ENCODE measurements around the gene DDIT4. TPM values are rescaled to one million over a fixed set of nuclear protein-coding genes. Genes with fewer than 3 reads are reported as not detected.

DDIT4 gene
- total and polyA plus RNA-seq, 2 of the 8 experiments (the other 6 are each of a cell fraction or from before 2014, with no cell fraction given) = 47.4 to 108 TPM

DNA sequence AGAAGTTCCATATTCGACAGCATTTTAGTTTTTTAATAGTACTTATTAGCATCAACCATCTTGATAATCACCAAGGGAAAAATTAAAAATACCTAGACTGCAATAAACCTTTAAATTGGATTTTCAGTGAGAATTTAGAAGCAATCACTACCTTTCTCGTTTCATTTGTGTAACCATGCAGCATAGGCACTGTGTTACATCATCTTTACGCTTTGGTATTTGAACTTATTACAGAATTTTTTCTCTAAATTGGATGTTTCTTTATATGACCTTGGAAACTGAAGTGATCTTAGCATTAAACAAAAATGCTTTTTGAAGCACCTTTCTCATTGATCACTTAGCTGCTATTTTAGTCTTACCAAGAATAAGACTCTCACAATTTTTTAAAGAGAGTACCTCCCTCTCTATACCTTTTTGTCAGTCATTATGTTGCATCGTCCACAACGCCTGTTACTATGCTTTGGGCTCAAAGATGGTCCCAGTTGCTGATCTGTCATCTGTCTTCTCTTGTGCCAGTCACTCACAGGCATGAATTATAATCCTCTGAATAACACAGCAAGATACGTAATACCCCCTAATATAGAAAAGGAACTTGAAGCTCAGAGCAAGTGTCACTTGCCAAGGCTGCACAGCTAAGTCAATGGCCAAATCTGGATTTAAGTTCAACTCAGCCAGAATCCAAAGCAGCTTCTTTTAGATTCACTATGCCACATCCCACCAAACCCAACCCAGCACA, 38.0 kb upstream of the DDIT4 start (continued):
- TF ChIP-seq, protein P1, sequence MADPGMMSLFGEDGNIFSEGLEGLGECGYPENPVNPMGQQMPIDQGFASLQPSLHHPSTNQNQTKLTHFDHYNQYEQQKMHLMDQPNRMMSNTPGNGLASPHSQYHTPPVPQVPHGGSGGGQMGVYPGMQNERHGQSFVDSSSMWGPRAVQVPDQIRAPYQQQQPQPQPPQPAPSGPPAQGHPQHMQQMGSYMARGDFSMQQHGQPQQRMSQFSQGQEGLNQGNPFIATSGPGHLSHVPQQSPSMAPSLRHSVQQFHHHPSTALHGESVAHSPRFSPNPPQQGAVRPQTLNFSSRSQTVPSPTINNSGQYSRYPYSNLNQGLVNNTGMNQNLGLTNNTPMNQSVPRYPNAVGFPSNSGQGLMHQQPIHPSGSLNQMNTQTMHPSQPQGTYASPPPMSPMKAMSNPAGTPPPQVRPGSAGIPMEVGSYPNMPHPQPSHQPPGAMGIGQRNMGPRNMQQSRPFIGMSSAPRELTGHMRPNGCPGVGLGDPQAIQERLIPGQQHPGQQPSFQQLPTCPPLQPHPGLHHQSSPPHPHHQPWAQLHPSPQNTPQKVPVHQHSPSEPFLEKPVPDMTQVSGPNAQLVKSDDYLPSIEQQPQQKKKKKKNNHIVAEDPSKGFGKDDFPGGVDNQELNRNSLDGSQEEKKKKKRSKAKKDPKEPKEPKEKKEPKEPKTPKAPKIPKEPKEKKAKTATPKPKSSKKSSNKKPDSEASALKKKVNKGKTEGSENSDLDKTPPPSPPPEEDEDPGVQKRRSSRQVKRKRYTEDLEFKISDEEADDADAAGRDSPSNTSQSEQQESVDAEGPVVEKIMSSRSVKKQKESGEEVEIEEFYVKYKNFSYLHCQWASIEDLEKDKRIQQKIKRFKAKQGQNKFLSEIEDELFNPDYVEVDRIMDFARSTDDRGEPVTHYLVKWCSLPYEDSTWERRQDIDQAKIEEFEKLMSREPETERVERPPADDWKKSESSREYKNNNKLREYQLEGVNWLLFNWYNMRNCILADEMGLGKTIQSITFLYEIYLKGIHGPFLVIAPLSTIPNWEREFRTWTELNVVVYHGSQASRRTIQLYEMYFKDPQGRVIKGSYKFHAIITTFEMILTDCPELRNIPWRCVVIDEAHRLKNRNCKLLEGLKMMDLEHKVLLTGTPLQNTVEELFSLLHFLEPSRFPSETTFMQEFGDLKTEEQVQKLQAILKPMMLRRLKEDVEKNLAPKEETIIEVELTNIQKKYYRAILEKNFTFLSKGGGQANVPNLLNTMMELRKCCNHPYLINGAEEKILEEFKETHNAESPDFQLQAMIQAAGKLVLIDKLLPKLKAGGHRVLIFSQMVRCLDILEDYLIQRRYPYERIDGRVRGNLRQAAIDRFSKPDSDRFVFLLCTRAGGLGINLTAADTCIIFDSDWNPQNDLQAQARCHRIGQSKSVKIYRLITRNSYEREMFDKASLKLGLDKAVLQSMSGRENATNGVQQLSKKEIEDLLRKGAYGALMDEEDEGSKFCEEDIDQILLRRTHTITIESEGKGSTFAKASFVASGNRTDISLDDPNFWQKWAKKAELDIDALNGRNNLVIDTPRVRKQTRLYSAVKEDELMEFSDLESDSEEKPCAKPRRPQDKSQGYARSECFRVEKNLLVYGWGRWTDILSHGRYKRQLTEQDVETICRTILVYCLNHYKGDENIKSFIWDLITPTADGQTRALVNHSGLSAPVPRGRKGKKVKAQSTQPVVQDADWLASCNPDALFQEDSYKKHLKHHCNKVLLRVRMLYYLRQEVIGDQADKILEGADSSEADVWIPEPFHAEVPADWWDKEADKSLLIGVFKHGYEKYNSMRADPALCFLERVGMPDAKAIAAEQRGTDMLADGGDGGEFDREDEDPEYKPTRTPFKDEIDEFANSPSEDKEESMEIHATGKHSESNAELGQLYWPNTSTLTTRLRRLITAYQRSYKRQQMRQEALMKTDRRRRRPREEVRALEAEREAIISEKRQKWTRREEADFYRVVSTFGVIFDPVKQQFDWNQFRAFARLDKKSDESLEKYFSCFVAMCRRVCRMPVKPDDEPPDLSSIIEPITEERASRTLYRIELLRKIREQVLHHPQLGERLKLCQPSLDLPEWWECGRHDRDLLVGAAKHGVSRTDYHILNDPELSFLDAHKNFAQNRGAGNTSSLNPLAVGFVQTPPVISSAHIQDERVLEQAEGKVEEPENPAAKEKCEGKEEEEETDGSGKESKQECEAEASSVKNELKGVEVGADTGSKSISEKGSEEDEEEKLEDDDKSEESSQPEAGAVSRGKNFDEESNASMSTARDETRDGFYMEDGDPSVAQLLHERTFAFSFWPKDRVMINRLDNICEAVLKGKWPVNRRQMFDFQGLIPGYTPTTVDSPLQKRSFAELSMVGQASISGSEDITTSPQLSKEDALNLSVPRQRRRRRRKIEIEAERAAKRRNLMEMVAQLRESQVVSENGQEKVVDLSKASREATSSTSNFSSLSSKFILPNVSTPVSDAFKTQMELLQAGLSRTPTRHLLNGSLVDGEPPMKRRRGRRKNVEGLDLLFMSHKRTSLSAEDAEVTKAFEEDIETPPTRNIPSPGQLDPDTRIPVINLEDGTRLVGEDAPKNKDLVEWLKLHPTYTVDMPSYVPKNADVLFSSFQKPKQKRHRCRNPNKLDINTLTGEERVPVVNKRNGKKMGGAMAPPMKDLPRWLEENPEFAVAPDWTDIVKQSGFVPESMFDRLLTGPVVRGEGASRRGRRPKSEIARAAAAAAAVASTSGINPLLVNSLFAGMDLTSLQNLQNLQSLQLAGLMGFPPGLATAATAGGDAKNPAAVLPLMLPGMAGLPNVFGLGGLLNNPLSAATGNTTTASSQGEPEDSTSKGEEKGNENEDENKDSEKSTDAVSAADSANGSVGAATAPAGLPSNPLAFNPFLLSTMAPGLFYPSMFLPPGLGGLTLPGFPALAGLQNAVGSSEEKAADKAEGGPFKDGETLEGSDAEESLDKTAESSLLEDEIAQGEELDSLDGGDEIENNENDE (IDR thresholded peaks at IDR 0.05; ENCODE audit: insufficient replicate concordance, low read length) = no peak
- TF ChIP-seq EP300 (IDR thresholded peaks at IDR 0.05; ENCODE audit: borderline replicate concordance in 1 of 2, low read depth in 2 of 2, low read length in 2 of 2) (no peak), KDM5A (IDR thresholded peaks at IDR 0.05; ENCODE audit: low read length) (no peak), POLR2AphosphoS5 (IDR thresholded peaks at IDR 0.05; ENCODE audit: low read depth, low read length) (no peak), CHD2 (IDR thresholded peaks at IDR 0.05; ENCODE audit: low read length) (no peak), GABPA (IDR thresholded peaks at IDR 0.05; ENCODE audit: borderline replicate concordance, insufficient read depth, low read length) (no peak), ASH2L (IDR thresholded peaks at IDR 0.05; ENCODE audit: low read length) (no peak)
- TF ChIP-seq, protein P2, sequence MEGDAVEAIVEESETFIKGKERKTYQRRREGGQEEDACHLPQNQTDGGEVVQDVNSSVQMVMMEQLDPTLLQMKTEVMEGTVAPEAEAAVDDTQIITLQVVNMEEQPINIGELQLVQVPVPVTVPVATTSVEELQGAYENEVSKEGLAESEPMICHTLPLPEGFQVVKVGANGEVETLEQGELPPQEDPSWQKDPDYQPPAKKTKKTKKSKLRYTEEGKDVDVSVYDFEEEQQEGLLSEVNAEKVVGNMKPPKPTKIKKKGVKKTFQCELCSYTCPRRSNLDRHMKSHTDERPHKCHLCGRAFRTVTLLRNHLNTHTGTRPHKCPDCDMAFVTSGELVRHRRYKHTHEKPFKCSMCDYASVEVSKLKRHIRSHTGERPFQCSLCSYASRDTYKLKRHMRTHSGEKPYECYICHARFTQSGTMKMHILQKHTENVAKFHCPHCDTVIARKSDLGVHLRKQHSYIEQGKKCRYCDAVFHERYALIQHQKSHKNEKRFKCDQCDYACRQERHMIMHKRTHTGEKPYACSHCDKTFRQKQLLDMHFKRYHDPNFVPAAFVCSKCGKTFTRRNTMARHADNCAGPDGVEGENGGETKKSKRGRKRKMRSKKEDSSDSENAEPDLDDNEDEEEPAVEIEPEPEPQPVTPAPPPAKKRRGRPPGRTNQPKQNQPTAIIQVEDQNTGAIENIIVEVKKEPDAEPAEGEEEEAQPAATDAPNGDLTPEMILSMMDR (IDR thresholded peaks at IDR 0.05; ENCODE audit: control extremely low read depth in 1 of 3, insufficient read depth in 1 of 3, low read depth in 1 of 3, low read length in 3 of 3) = no peak

Measured in H1 (cell line).